IMR-90 (cell line): Measurements from ENCODE around the gene PSG2.
"Not testable (repeated sequence)": the region's sequence is repeated elsewhere in the genome, so short reads cannot be mapped to it uniquely, and the experiment has no call there.

Experiments
- CEBPB ChIP-seq: IDR thresholded peaks from 2 replicates; pipeline ENCODE4 v1.6.1; 2012; ENCODE audit warnings: low read depth, low read length, improper control_type of control experiment
- CHD1 ChIP-seq: IDR thresholded peaks from 2 replicates; pipeline ENCODE4 v1.6.1; 2012; ENCODE audit warnings: low read depth, low read length, improper control_type of control experiment
- CTCF ChIP-seq: conservative IDR thresholded peaks from 2 replicates; pipeline ENCODE4 v1.5.1; 2012; ENCODE audit warnings: mild to moderate bottlenecking, low read depth, low read length, improper control_type of control experiment
- MAZ ChIP-seq: IDR thresholded peaks from 2 replicates; pipeline ENCODE4 v1.6.1; 2012; ENCODE audit warnings: low read depth, mild to moderate bottlenecking, low read length, improper control_type of control experiment, moderate library complexity, borderline replicate concordance
- POLR2A ChIP-seq: IDR thresholded peaks from 2 replicates; pipeline ENCODE4 v1.6.1; 2012; ENCODE audit warnings: mild to moderate bottlenecking, low read depth, low read length
- RAD21 ChIP-seq: IDR thresholded peaks from 2 replicates; pipeline ENCODE4 v1.6.1; 2012; ENCODE audit warnings: low read length, improper control_type of control experiment
- RFX5 ChIP-seq: IDR thresholded peaks from 2 replicates; pipeline ENCODE4 v1.8.0; 2012; ENCODE audit warnings: low read depth, mild to moderate bottlenecking, low read length, moderate library complexity
- USF2 ChIP-seq: fragments of 150-350 bp; IDR thresholded peaks from 2 replicates; pipeline ENCODE4 v1.6.1; 2017; ENCODE audit warnings: mild to moderate bottlenecking, antibody characterized with exemption, low read length, low read depth

- not testable (repeated sequence) for TF ChIP-seq CTCF, RAD21, RFX5, CHD1, POLR2A, USF2, CEBPB
- TF ChIP-seq MAZ, result peak; percentile 47; the same call in 1 of the 2 replicates
Measured at GRCh38 chr19:43119526-43119925, 37.0 kb upstream of the PSG2 start.
